CD4-positive, CD25-positive, alpha-beta regulatory T cell (primary cell): ENCODE results near the gene SS18L1. TPM values are rescaled to one million over a fixed set of nuclear protein-coding genes. Genes with fewer than 3 reads are reported as not detected.

Source experiments
- ATAC-seq, 2 donors: fragments of 150-1000 bp; cut with Tn5 transposase; one replicate each; pipeline ENCODE4 v1.10.0; 2021; ENCODE audit warnings: low read depth in 2 of 2, moderate number of reproducible peaks in 2 of 2, moderate library complexity in 1 of 2
- DNase-seq, 3 donors: peaks; one replicate each; pipeline versions ENCODE4 v3.0.0 to v3.0.0-alpha.2; 2012 to 2022; ENCODE audit warnings: mixed read lengths in 1 of 3
- H3K27ac ChIP-seq: one replicate; pipeline ENCODE4 v1.7.0; 2013; ENCODE audit warnings: mild to moderate bottlenecking, low read length; ENCODE audit not compliant: insufficient read depth, poor library complexity, severe bottlenecking
- H3K27me3 ChIP-seq: one replicate; pipeline ENCODE4 v1.7.0; 2013; ENCODE audit warnings: low read length; ENCODE audit not compliant: control insufficient read depth, insufficient read depth
- H3K36me3 ChIP-seq: one replicate; pipeline ENCODE4 v1.7.0; 2013; ENCODE audit warnings: mild to moderate bottlenecking, low read length, moderate library complexity; ENCODE audit not compliant: control insufficient read depth, insufficient read depth
- H3K4me1 ChIP-seq: 2 replicates; pipeline ENCODE4 v1.7.0; 2013; ENCODE audit warnings: mild to moderate bottlenecking, low read length; ENCODE audit not compliant: insufficient read depth, control insufficient read depth, poor library complexity, severe bottlenecking
- H3K4me3 ChIP-seq: one replicate; pipeline ENCODE4 v1.7.0; 2013; ENCODE audit warnings: low read depth, mild to moderate bottlenecking, low read length, moderate library complexity
- H3K9me3 ChIP-seq, 2 experiments: 1 replicate in 1 of 2; 2 replicates in 1 of 2; pipeline ENCODE4 v1.7.0; 2013; ENCODE audit warnings: low read length in 2 of 2, mild to moderate bottlenecking in 1 of 2, moderate library complexity in 1 of 2; ENCODE audit not compliant: control insufficient read depth in 2 of 2
- H3K27ac Mint-ChIP-seq, 3 donors: one replicate each; pipeline ENCODE4 v1.8.0; 2020 to 2022; ENCODE audit warnings: mild to moderate bottlenecking in 3 of 3, mixed read lengths in 3 of 3, moderate library complexity in 2 of 3
- H3K27me3 Mint-ChIP-seq: one replicate; pipeline ENCODE4 v1.8.0; 2022; ENCODE audit warnings: mild to moderate bottlenecking, mixed read lengths
- H3K36me3 Mint-ChIP-seq: one replicate; pipeline ENCODE4 v1.8.0; 2020; ENCODE audit warnings: mixed read lengths
- H3K4me1 Mint-ChIP-seq, 4 donors: one replicate each; pipeline ENCODE4 v1.8.0; 2020 to 2022; ENCODE audit warnings: mixed read lengths in 4 of 4, mild to moderate bottlenecking in 1 of 4
- H3K4me3 Mint-ChIP-seq, 4 donors: one replicate each; pipeline ENCODE4 v1.8.0; 2020 to 2022; ENCODE audit warnings: mild to moderate bottlenecking in 4 of 4, mixed read lengths in 4 of 4, moderate library complexity in 3 of 4
- H3K9me3 Mint-ChIP-seq, 7 donors: one replicate each; pipeline ENCODE4 v1.8.0; 2020 to 2022; ENCODE audit warnings: mixed read lengths in 7 of 7, mild to moderate bottlenecking in 3 of 7, moderate library complexity in 2 of 7
- polyA plus RNA-seq, 4 donors: library from polyadenylated mRNA; unstranded; fragments of 300-500 nt; fragmentation: Illumina TruSeq; gene quantifications; one replicate each; pipeline ENCODE4 v1.2.3, GENCODE V29; 2021
- total RNA-seq: library from RNA; stranded (reverse); gene quantifications from one replicate; pipeline ENCODE4 v1.2.3, GENCODE V29; 2022

SS18L1 gene
- total and polyA plus RNA-seq, 5 donors from 2014 or later, result 0.39 to 21.0 (median 0.81) TPM

DNA sequence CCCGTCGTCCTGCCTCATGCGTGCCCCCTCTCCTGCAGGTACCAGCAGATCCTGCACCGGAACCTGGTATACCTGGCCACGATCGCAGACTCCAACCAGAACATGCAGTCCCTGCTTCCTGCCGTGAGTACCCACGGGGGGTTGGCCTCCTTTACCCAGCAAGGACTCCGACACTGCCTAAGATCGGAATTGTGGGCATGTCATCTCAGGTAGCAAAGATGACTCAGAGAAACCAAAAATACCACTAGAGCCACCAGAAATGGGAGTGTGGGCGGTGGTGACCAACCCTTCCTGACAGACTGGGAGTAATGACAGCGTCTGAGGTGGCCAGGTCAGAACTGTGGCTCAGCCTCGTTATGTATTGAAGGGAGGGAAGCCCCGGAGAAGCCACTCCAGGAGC lies 16.3 kb downstream of the SS18L1 start:
- Histone ChIP-seq H3K4me1 (peaks cover 8% of the 10 kb centered on the region), H3K4me3 (no peak overlapping the region), H3K27me3 (no peaks in the 10 kb centered on the region), H3K9me3 (no peaks in the 10 kb centered on the region), H3K27ac (no peak overlapping the region), H3K36me3 (peaks cover 17% of the 10 kb centered on the region)
- DNase-seq, result peak in 1 of 3 donors; percentile 30
- Mint-ChIP-seq H3K4me1 (peaks cover 0 to 21% (median 3%) of the 10 kb centered on the region in 4 donors), H3K27ac (peak overlapping the region in 1 of 3 donors; percentile 62), H3K36me3 (peaks cover 13% of the 10 kb centered on the region), H3K27me3 (no peaks in the 10 kb centered on the region), H3K9me3 (peaks cover 0 to 1% (median 0%) of the 10 kb centered on the region in 7 donors), H3K4me3 (no peak overlapping the region)
- ATAC-seq, result no peak

DNA sequence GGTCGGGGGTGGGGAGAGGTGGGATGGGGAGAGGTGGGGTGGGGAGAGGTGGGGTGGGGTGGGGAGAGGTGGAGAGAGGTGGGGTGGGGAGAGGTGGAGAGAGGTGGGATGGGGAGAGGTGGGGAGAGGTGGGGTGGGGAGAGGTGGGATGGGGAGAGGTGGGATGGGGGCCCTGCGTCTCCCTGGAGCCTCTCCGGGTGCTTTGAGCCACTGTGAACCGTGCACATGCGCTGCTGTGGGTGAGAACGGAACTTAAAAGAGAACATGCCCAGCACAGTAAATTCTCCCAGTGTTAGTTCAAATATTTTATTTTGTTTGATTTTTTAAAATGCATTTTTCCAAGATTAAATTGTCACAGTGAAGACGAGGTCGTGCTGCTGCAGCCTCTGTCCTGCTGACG lies 16.7 kb downstream of the SS18L1 start:
- H3K9me3 Mint-ChIP-seq, result peaks cover 0 to 1% (median 0%) of the 10 kb centered on the region in 7 donors

DNA sequence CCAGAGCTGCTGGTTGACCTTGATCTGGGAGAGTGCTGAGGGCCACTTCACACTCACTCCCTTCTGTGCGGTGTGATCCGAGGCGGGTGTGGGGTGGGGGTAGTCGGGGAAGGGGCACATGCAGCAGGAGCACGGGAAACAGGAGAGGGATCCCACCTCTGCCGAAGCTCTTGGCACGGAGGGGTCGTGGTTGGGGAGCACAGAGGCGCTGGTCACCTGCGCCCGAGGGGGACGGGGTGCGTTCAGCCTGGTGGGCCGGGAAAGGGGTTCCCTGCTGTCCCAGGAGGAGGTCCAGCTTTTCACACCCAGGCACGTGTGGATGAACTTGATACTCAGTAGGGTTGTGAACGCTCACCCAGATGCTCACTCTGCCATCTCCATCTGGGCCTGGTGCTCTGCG lies 17.3 kb downstream of the SS18L1 start:
- Mint-ChIP-seq H3K27me3 (no peaks in the 10 kb centered on the region), H3K4me1 (peaks cover 0 to 15% (median 2%) of the 10 kb centered on the region in 4 donors), H3K27ac (no peak overlapping the region), H3K9me3 (peaks cover 0 to 1% (median 0%) of the 10 kb centered on the region in 7 donors), H3K4me3 (no peak overlapping the region), H3K36me3 (peaks cover 4% of the 10 kb centered on the region)
- Histone ChIP-seq H3K27me3 (no peaks in the 10 kb centered on the region), H3K36me3 (peaks cover 26% of the 10 kb centered on the region), H3K4me1 (peaks cover 8% of the 10 kb centered on the region), H3K9me3 (no peaks in the 10 kb centered on the region), H3K4me3 (no peak overlapping the region), H3K27ac (no peak overlapping the region)
- ATAC-seq (no peak), DNase-seq (no peak)

More for the DNA sequence above, 16.7 kb downstream of the SS18L1 start:
- Histone ChIP-seq H3K27ac (no peak overlapping the region), H3K4me1 (peaks cover 8% of the 10 kb centered on the region), H3K36me3 (peaks cover 20% of the 10 kb centered on the region), H3K9me3 (no peaks in the 10 kb centered on the region), H3K27me3 (no peaks in the 10 kb centered on the region), H3K4me3 (no peak overlapping the region)
- H3K27me3 Mint-ChIP-seq, result no peaks in the 10 kb centered on the region
- peaks cover 0 to 20% (median 2%) of the 10 kb centered on the region in 4 donors for H3K4me1 Mint-ChIP-seq
- DNase-seq, result no peak
- no peak overlapping the region for H3K4me3 Mint-ChIP-seq
- no peak for ATAC-seq
- peaks cover 11% of the 10 kb centered on the region for H3K36me3 Mint-ChIP-seq
- H3K27ac Mint-ChIP-seq, result no peak overlapping the region

DNA sequence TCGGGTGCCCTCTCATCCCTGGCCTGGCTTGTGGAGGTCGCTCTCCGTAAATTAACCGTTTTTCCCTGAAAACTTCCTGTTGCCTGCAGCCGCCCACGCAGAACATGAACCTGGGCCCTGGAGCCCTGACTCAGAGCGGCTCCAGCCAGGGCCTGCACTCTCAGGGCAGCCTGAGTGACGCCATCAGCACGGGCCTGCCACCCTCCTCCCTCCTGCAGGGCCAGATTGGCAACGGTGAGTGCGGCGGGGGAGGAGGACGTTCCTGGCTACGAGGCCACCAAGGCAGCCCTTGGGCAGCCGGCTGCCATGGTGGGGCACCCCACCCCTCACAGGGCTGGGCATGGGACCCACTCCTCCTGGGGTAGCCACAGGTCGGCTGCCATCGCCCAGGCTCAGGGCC lies 17.8 kb downstream of the SS18L1 start:
- Histone ChIP-seq H3K27me3 (no peaks in the 10 kb centered on the region), H3K4me3 (no peak overlapping the region), H3K4me1 (peaks cover 8% of the 10 kb centered on the region), H3K27ac (no peak overlapping the region), H3K36me3 (peaks cover 30% of the 10 kb centered on the region), H3K9me3 (no peaks in the 10 kb centered on the region)
- ATAC-seq (no peak), DNase-seq (no peak)
- H3K27ac Mint-ChIP-seq, result no peak overlapping the region
- H3K36me3 Mint-ChIP-seq, result peaks cover 3% of the 10 kb centered on the region
- H3K9me3 Mint-ChIP-seq, result peaks cover 0 to 1% (median 0%) of the 10 kb centered on the region in 7 donors
- peaks cover 0 to 13% (median 2%) of the 10 kb centered on the region in 4 donors for H3K4me1 Mint-ChIP-seq
- H3K4me3 Mint-ChIP-seq, result no peak overlapping the region
- H3K27me3 Mint-ChIP-seq, result no peaks in the 10 kb centered on the region

DNA sequence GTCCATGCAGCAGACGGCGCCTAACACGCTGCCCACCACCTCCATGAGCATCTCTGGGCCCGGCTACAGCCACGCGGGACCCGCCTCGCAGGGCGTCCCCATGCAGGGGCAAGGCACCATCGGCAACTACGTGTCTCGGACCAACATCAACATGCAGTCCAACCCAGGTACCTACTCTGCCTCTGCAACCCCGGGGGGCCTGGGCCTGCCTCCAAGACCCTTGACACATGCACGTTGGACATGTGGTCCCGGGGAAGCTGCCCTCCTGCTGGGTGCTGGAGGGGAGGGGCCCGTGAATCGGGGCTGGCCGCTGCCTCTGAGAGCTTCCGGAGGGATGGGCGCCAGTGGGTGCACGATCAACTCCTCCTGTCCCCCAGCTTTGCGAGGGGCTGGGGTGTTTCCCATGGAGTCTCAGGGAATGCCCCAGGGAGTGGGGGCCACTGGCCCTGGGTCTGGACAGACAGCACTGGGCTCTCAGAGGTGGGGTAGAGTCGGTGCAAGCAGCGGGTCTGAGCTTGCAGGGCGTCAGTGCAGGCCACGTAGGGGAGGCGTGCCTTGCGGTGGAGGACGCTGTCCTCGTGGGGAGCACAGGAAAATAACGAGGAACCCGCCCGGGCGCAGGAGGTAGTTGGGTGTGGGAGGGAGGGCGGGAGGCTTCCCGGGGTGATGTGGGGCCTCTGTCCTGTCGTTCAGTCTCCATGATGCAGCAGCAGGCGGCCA lies 19.4 kb downstream of the SS18L1 start:
- Mint-ChIP-seq H3K27me3 (no peaks in the 10 kb centered on the region), H3K4me3 (no peak overlapping the region), H3K9me3 (no peaks in the 10 kb centered on the region), H3K4me1 (peaks cover 0 to 7% (median 2%) of the 10 kb centered on the region in 4 donors), H3K36me3 (peaks cover 3% of the 10 kb centered on the region), H3K27ac (no peak overlapping the region)
- ATAC-seq (no peak), DNase-seq (no peak)
- no peak overlapping the region for H3K27ac ChIP-seq
- no peaks in the 10 kb centered on the region for H3K27me3 ChIP-seq
- H3K4me1 ChIP-seq, result no peaks in the 10 kb centered on the region
- H3K36me3 ChIP-seq, result peaks cover 30% of the 10 kb centered on the region
- H3K4me3 ChIP-seq, result no peak overlapping the region
- H3K9me3 ChIP-seq, result no peaks in the 10 kb centered on the region

GRCh38 chr20:62163485-62163865 lies 19.9 kb downstream of the SS18L1 start:
- no peaks in the 10 kb centered on the region for H3K9me3 Mint-ChIP-seq
- no peaks in the 10 kb centered on the region for H3K27me3 ChIP-seq

GRCh38 chr20:62163986-62164762 lies 20.6 kb downstream of the SS18L1 start:
- Mint-ChIP-seq H3K9me3 (no peaks in the 10 kb centered on the region), H3K4me1 (peaks cover 0 to 7% (median 2%) of the 10 kb centered on the region in 4 donors), H3K36me3 (peaks cover 9% of the 10 kb centered on the region), H3K27me3 (no peaks in the 10 kb centered on the region), H3K4me3 (no peak overlapping the region), H3K27ac (no peak overlapping the region)
- ATAC-seq (no peak), DNase-seq (no peak)
- no peaks in the 10 kb centered on the region for H3K27me3 ChIP-seq
- H3K4me3 ChIP-seq, result no peak overlapping the region
- H3K4me1 ChIP-seq, result no peaks in the 10 kb centered on the region
- H3K36me3 ChIP-seq, result peaks cover 34% of the 10 kb centered on the region
- H3K27ac ChIP-seq, result no peak overlapping the region
- H3K9me3 ChIP-seq, result no peaks in the 10 kb centered on the region

More at GRCh38 chr20:62163485-62163865, 19.9 kb downstream of the SS18L1 start:
- no peak overlapping the region for H3K4me3 ChIP-seq
- H3K9me3 ChIP-seq, result no peaks in the 10 kb centered on the region
- ATAC-seq (no peak), DNase-seq (no peak)
- Mint-ChIP-seq H3K4me3 (no peak overlapping the region), H3K4me1 (peaks cover 0 to 9% (median 2%) of the 10 kb centered on the region in 4 donors), H3K36me3 (peaks cover 9% of the 10 kb centered on the region), H3K27ac (no peak overlapping the region), H3K27me3 (no peaks in the 10 kb centered on the region)
- H3K27ac ChIP-seq, result no peak overlapping the region
- H3K36me3 ChIP-seq, result peaks cover 34% of the 10 kb centered on the region
- no peaks in the 10 kb centered on the region for H3K4me1 ChIP-seq
